HL-60/S4 (cell line): ENCODE measurements around the gene CLEC7A.

ENCODE experiments used
- in situ Hi-C: fragments of 300-500 bp; cut with MboI; formaldehyde crosslinking; loops from 2 replicates; pipeline ENCODE4 v1.14.3; 2022; ENCODE audit warnings: low sequenced_read_pairs

Gene CLEC7A

GRCh38 chr12:10097521-10097920, 32.5 kb downstream of the CLEC7A start:
- in situ Hi-C loops = no loop called here

GRCh38 chr12:10095971-10096370, 34.0 kb downstream of the CLEC7A start:
- in situ Hi-C loops = no loop called here

- in situ Hi-C loops = no loop called here
Measured at GRCh38 chr12:10094646-10095395, 35.2 kb downstream of the CLEC7A start.

GRCh38 chr12:10088955-10089900, 40.8 kb downstream of the CLEC7A start:
- in situ Hi-C loops = no loop called here

GRCh38 chr12:10088031-10088430, 42.0 kb downstream of the CLEC7A start:
- in situ Hi-C loops = no loop called here

GRCh38 chr12:10086387-10086786, 43.6 kb downstream of the CLEC7A start:
- in situ Hi-C loops = no loop called here

- in situ Hi-C loops = no loop called here
Measured at GRCh38 chr12:10084733-10085132, 45.3 kb downstream of the CLEC7A start.

- in situ Hi-C loops = no loop called here
Measured at GRCh38 chr12:10082117-10082874, 47.7 kb downstream of the CLEC7A start.

GRCh38 chr12:10075451-10075850, 54.5 kb downstream of the CLEC7A start:
- in situ Hi-C loops = no loop called here

GRCh38 chr12:10073261-10073660, 56.7 kb downstream of the CLEC7A start:
- in situ Hi-C loops = no loop called here

GRCh38 chr12:10072131-10072530, 57.9 kb downstream of the CLEC7A start:
- in situ Hi-C loops = no loop called here

GRCh38 chr12:10070380-10070779, 59.6 kb downstream of the CLEC7A start:
- in situ Hi-C loops = no loop called here

- in situ Hi-C loops = no loop called here
Measured at GRCh38 chr12:10069976-10070375, 60.0 kb downstream of the CLEC7A start.

- in situ Hi-C loops = no loop called here
Measured at GRCh38 chr12:10069099-10069498, 60.9 kb downstream of the CLEC7A start.

GRCh38 chr12:10068644-10069043, 61.4 kb downstream of the CLEC7A start:
- in situ Hi-C loops = no loop called here

- in situ Hi-C loops = no loop called here
Measured at GRCh38 chr12:10067942-10068341, 62.1 kb downstream of the CLEC7A start.

- in situ Hi-C loops = no loop called here
Measured at GRCh38 chr12:10067264-10067663, 62.7 kb downstream of the CLEC7A start.
